Ishikawa (cell line): Measurements from ENCODE around the gene IGF1R.

Experiments
- CEBPB ChIP-seq: IDR thresholded peaks from 2 replicates; pipeline ENCODE4 v1.6.1; 2012
- CREB1 ChIP-seq: IDR thresholded peaks from 2 replicates; pipeline ENCODE4 v1.6.1; 2012; ENCODE audit warnings: low read depth
- EGR1 ChIP-seq: IDR thresholded peaks from 2 replicates; pipeline ENCODE4 v1.6.1; 2012
- EP300 ChIP-seq: IDR thresholded peaks from 2 replicates; pipeline ENCODE4 v1.6.1; 2012; ENCODE audit warnings: borderline replicate concordance
- FOXM1 ChIP-seq: IDR thresholded peaks from 2 replicates; pipeline ENCODE4 v1.6.1; 2012; ENCODE audit warnings: low read depth, borderline replicate concordance
- NFIC ChIP-seq: IDR thresholded peaks from 2 replicates; pipeline ENCODE4 v1.6.1; 2012
- REST ChIP-seq: IDR thresholded peaks from 2 replicates; pipeline ENCODE4 v1.6.1; 2012; ENCODE audit warnings: low read depth, mild to moderate bottlenecking
- TAF1 ChIP-seq: IDR thresholded peaks from 2 replicates; pipeline ENCODE4 v1.6.1; 2012; ENCODE audit warnings: low read depth, mild to moderate bottlenecking
- TEAD4 ChIP-seq: IDR thresholded peaks from 2 replicates; pipeline ENCODE4 v1.6.1; 2012
- USF1 ChIP-seq: IDR thresholded peaks from 2 replicates; pipeline ENCODE4 v1.6.1; 2012
- YY1 ChIP-seq: IDR thresholded peaks from 2 replicates; pipeline ENCODE4 v1.6.1; 2012; ENCODE audit warnings: low read depth
- ZBTB7A ChIP-seq: IDR thresholded peaks from 2 replicates; pipeline ENCODE4 v1.6.1; 2012; ENCODE audit warnings: low read depth
- TF ChIP-seq, protein P1 (sequence below): IDR thresholded peaks from 2 replicates; pipeline ENCODE4 v1.6.1; 2012

DNA sequence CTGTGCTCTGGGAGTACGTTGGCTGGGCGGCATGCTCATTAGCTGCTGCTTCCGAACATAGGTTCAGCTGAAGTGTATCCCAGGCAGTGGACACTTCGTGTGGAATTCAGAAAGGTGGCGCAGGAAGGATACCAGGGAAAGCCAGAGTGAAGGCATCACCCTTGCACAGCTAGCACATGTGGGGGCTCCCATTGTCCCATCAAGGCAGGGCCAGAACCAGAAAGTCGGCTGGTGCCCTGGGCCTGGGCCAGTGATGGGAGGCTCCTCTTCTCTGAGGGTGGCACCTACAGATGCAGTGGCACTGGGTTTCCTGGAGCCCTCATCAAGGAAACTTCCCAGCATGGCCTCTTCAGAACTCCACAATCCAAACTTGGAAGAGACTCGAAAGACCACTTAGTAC is 302.7 kb downstream of the IGF1R start:
- TF ChIP-seq TAF1 (no peak), CREB1 (no peak), EGR1 (no peak), NFIC (no peak), FOXM1 (no peak), CEBPB (no peak), EP300 (no peak), YY1 (no peak), REST (no peak), ZBTB7A (no peak), TEAD4 (no peak), USF1 (no peak)
- TF ChIP-seq, protein P1, sequence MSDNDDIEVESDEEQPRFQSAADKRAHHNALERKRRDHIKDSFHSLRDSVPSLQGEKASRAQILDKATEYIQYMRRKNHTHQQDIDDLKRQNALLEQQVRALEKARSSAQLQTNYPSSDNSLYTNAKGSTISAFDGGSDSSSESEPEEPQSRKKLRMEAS, result no peak
